Measurements from ENCODE around the gene FBXW2.

DNA sequence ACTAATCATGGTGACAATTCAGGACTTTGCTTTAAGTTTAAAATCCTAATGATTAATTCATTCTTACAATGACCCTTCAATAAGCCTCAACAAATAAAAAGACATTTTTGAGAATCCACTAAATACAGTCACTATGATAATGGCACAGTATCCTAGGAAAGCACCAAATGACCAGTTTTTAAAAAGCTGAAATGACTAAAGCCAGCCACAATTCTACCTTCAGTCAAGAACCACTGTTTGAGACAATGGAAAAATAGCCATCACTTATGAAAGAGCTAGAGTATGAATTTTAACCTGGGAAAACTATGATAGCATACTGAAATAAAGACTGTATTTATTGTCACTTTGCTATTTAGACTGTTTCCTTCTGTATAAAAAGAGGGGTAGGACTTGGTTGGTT is 14.0 kb downstream of the FBXW2 start:
- TF ChIP-seq EZH2 (IDR thresholded peaks at IDR 0.05; ENCODE audit: low read length, missing control alignments): no peak
- TF ChIP-seq, protein P1, sequence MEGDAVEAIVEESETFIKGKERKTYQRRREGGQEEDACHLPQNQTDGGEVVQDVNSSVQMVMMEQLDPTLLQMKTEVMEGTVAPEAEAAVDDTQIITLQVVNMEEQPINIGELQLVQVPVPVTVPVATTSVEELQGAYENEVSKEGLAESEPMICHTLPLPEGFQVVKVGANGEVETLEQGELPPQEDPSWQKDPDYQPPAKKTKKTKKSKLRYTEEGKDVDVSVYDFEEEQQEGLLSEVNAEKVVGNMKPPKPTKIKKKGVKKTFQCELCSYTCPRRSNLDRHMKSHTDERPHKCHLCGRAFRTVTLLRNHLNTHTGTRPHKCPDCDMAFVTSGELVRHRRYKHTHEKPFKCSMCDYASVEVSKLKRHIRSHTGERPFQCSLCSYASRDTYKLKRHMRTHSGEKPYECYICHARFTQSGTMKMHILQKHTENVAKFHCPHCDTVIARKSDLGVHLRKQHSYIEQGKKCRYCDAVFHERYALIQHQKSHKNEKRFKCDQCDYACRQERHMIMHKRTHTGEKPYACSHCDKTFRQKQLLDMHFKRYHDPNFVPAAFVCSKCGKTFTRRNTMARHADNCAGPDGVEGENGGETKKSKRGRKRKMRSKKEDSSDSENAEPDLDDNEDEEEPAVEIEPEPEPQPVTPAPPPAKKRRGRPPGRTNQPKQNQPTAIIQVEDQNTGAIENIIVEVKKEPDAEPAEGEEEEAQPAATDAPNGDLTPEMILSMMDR (conservative IDR thresholded peaks at IDR 0.05 in 1 of 2, IDR thresholded peaks at IDR 0.05 in 1 of 2; ENCODE audit: low read depth in 1 of 2, low read length in 2 of 2): no peak
